CD4-positive, alpha-beta T cell (primary cell): ENCODE measurements around the gene GPR3. TPM values are rescaled to one million over a fixed set of nuclear protein-coding genes. Genes with fewer than 3 reads are reported as not detected.
A peak's percentile ranks its signal among the peaks of the same experiment; 100 is the strongest.

ENCODE experiments used
- ATAC-seq: fragments of 200-7000 bp; cut with Tn5 transposase; one replicate; pipeline ENCODE4 v1.10.0; 2022; ENCODE audit warnings: mild to moderate bottlenecking; ENCODE audit not compliant: poor library complexity
- CTCF ChIA-PET: fragments of 350-600 bp; sonication (Branson Sonifier 250); formaldehyde crosslinking; loops from one replicate; lab custom pipeline; 2021; ENCODE audit warnings: antibody characterized with exemption, inconsistent platforms; lab: Charles Lee
- POLR2A ChIA-PET: fragments of 350-600 bp; sonication (Branson Sonifier 250); formaldehyde crosslinking; loops from one replicate; lab custom pipeline; 2021; ENCODE audit warnings: antibody characterized with exemption, inconsistent platforms; lab: Charles Lee
- DNase-seq, 14 experiments: peaks; one replicate each; pipeline ENCODE4 v3.0.0-alpha.2; 2013 to 2020; ENCODE audit warnings: mixed read lengths in 2 of 14
- H3K27ac ChIP-seq, 2 donors: one replicate each; pipeline versions ENCODE4 v1.5.1 to v1.7.0; 2013; ENCODE audit warnings: low read length in 2 of 2, low read depth in 1 of 2, mild to moderate bottlenecking in 1 of 2
- H3K27me3 ChIP-seq, 2 experiments: 1 replicate in 1 of 2; 2 replicates in 1 of 2; pipeline versions ENCODE4 v1.6.1 to v1.7.0; 2013; ENCODE audit warnings: low read length in 2 of 2, control low read depth in 1 of 2, mild to moderate bottlenecking in 1 of 2, moderate library complexity in 1 of 2; ENCODE audit not compliant: insufficient read depth in 2 of 2, control insufficient read depth in 1 of 2
- H3K36me3 ChIP-seq: one replicate; pipeline ENCODE4 v1.6.1; 2013; ENCODE audit warnings: low read length, control low read depth; ENCODE audit not compliant: insufficient read depth
- H3K4me1 ChIP-seq: one replicate; pipeline ENCODE4 v1.6.1; 2013; ENCODE audit warnings: low read length, control low read depth; ENCODE audit not compliant: insufficient read depth
- H3K4me3 ChIP-seq: one replicate; pipeline ENCODE4 v1.5.1; 2013; ENCODE audit warnings: mild to moderate bottlenecking, low read length, moderate library complexity
- H3K9me3 ChIP-seq, 2 experiments: 1 replicate in 1 of 2; 2 replicates in 1 of 2; pipeline versions ENCODE4 v1.6.1 to v1.7.0; 2013; ENCODE audit warnings: low read length in 2 of 2, mild to moderate bottlenecking in 2 of 2, control low read depth in 1 of 2, moderate library complexity in 1 of 2; ENCODE audit not compliant: control insufficient read depth in 1 of 2, insufficient read depth in 1 of 2
- H3K27ac Mint-ChIP-seq: one replicate; pipeline ENCODE4 v1.8.0; 2020; ENCODE audit warnings: mixed read lengths
- H3K27me3 Mint-ChIP-seq: one replicate; pipeline ENCODE4 v1.8.0; 2021; ENCODE audit warnings: mixed read lengths
- H3K36me3 Mint-ChIP-seq: one replicate; pipeline ENCODE4 v1.8.0; 2021; ENCODE audit warnings: low read depth, mixed read lengths
- H3K4me1 Mint-ChIP-seq: one replicate; pipeline ENCODE4 v1.8.0; 2021; ENCODE audit warnings: low read depth, mixed read lengths
- H3K4me3 Mint-ChIP-seq: one replicate; pipeline ENCODE4 v1.8.0; 2020; ENCODE audit warnings: mild to moderate bottlenecking, mixed read lengths
- H3K9me3 Mint-ChIP-seq: one replicate; pipeline ENCODE4 v1.8.0; 2020; ENCODE audit warnings: mixed read lengths
- CTCF ChIP-seq: fragments of 200-600 bp; IDR thresholded peaks from one replicate; pipeline ENCODE4 v1.8.0; 2022; ENCODE audit warnings: antibody characterized with exemption, mild to moderate bottlenecking
- intact Hi-C, 2 experiments: fragments of 100-400 bp; cut with DNase I in 1 of 2; cut with micrococcal nuclease in 1 of 2; formaldehyde crosslinking; loops; one replicate each; pipeline versions ENCODE4 v1.15.1 to v1.9.0; 2023 to 2025; cut with DNase I, micrococcal nuclease
- total RNA-seq, 174 experiments: library from RNA in 2 of 174; stranded (reverse) in 2 of 174; gene quantifications; one replicate each; pipeline ENCODE4 v1.2.3 and lab custom pipeline; 2021 to 2026

GPR3 gene
- total RNA-seq, 2 experiments from 2014 or later: 0.14 to 0.19 TPM

- Histone ChIP-seq H3K9me3 (no peaks in the 10 kb centered on the region), H3K4me3 (no peak overlapping the region), H3K27ac (no peak overlapping the region), H3K4me1 (no peaks in the 10 kb centered on the region), H3K27me3 (no peaks in the 10 kb centered on the region), H3K36me3 (peaks cover 95% of the 10 kb centered on the region)
- Mint-ChIP-seq H3K9me3 (no peaks in the 10 kb centered on the region), H3K4me1 (peaks cover 4% of the 10 kb centered on the region), H3K27me3 (no peaks in the 10 kb centered on the region), H3K36me3 (peaks cover 90% of the 10 kb centered on the region), H3K4me3 (no peak overlapping the region), H3K27ac (no peak overlapping the region)
- ChIA-PET POLR2A (interaction anchor here (0.7 to 0.9 kb wide), 2 partner anchors 31 to 198 kb away, joined by 3 read pairs; no protein-coding TSS in a partner anchor), CTCF (interaction anchor here (1.4 to 1.7 kb wide), 2 partner anchors 114 to 259 kb away, joined by 3 to 5 read pairs; no protein-coding TSS in a partner anchor)
- DNase-seq (no peak), ATAC-seq (no peak)
- intact Hi-C loops: loop anchor here in 1 of 2 experiments (10.0 kb wide), 1 partner anchor 54 kb away; no protein-coding TSS in a partner anchor
- TF ChIP-seq CTCF: no peak
Observed at GRCh38 chr1:27410709-27411108, 18.3 kb downstream of the GPR3 start.

- H3K9me3 Mint-ChIP-seq: no peaks in the 10 kb centered on the region
- no peaks in the 10 kb centered on the region for H3K27me3 Mint-ChIP-seq
- H3K4me1 ChIP-seq: peaks cover 5% of the 10 kb centered on the region
- H3K27ac ChIP-seq: no peak overlapping the region
- DNase-seq (no peak), ATAC-seq (no peak)
- H3K36me3 ChIP-seq: peaks cover 98% of the 10 kb centered on the region
- H3K4me3 Mint-ChIP-seq: no peak overlapping the region
- TF ChIP-seq CTCF: no peak
- ChIA-PET POLR2A (interaction anchor here (0.8 to 2.1 kb wide), 2 partner anchors 24 to 78 kb away, joined by 3 to 6 read pairs; partner anchors contain the start of gene WASF2), CTCF (interaction anchor here (1.2 kb wide), 1 partner anchor 144 kb away, joined by 3 read pairs; no protein-coding TSS in a partner anchor)
- no peaks in the 10 kb centered on the region for H3K9me3 ChIP-seq
- no peaks in the 10 kb centered on the region for H3K27me3 ChIP-seq
- H3K27ac Mint-ChIP-seq: peak overlapping the region; percentile 7
- H3K4me3 ChIP-seq: no peak overlapping the region
- intact Hi-C loops: loop anchor here in 1 of 2 experiments (10.0 kb wide), 1 partner anchor 52 kb away; no protein-coding TSS in a partner anchor
- peaks cover 96% of the 10 kb centered on the region for H3K36me3 Mint-ChIP-seq
- H3K4me1 Mint-ChIP-seq: peaks cover 21% of the 10 kb centered on the region
Observed at GRCh38 chr1:27412502-27412901, 20.1 kb downstream of the GPR3 start.

GRCh38 chr1:27413004-27413403 is 20.6 kb downstream of the GPR3 start:
- no peak for ATAC-seq
- peaks cover 96% of the 10 kb centered on the region for H3K36me3 Mint-ChIP-seq
- peaks cover 98% of the 10 kb centered on the region for H3K36me3 ChIP-seq
- no peaks in the 10 kb centered on the region for H3K27me3 ChIP-seq
- no peak overlapping the region for H3K4me3 Mint-ChIP-seq
- no peaks in the 10 kb centered on the region for H3K27me3 Mint-ChIP-seq
- H3K9me3 ChIP-seq: no peaks in the 10 kb centered on the region
- H3K27ac ChIP-seq: no peak overlapping the region
- intact Hi-C loops: loop anchor here in 1 of 2 experiments (10.0 kb wide), 1 partner anchor 52 kb away; no protein-coding TSS in a partner anchor
- H3K4me1 ChIP-seq: peaks cover 5% of the 10 kb centered on the region
- no peak for TF ChIP-seq CTCF
- H3K4me3 ChIP-seq: no peak overlapping the region
- DNase-seq: no peak
- H3K9me3 Mint-ChIP-seq: no peaks in the 10 kb centered on the region
- ChIA-PET CTCF (interaction anchor here (0.6 to 1.2 kb wide), 3 partner anchors 110 to 208 kb away, joined by 3 to 4 read pairs (median 3); no protein-coding TSS in a partner anchor), POLR2A (interaction anchor here (2.1 kb wide), 1 partner anchor 77 kb away, joined by 6 read pairs; the partner anchor contains the start of gene WASF2)
- H3K27ac Mint-ChIP-seq: no peak overlapping the region
- peaks cover 26% of the 10 kb centered on the region for H3K4me1 Mint-ChIP-seq
